ENCODE data around the gene PI4KA. TPM values are rescaled to one million over a fixed set of nuclear protein-coding genes. Genes with fewer than 3 reads are reported as not detected.
"Not testable (repeated sequence)": the region's sequence is repeated elsewhere in the genome, so short reads cannot be mapped to it uniquely, and the experiment has no call there.

The PI4KA gene
- total RNA-seq, 4 donors from 2014 or later = 69.8 to 115 (median 82.3) TPM

DNA sequence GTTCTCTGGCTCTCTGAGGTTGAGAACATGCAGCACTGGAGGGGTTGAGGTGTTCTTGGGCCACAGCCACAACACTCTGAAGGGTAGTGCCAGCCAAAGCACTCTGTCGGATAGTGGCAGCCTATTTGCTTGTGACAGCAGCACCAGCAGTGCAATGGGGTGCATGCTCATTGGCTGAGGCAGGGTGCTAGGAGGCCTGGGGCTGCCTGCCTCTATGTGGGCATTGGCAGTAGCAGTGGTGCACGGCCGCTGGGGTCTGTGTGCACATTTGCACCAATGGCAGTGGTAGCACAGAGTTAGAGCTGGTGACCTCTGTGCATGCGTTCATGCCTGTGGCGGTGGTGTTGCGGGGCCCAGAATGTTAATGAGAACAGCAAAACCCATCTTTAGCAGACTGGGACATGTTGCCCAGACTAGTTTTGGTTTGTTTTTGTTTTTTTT is 25.4 kb downstream of the PI4KA start:
- DNase-seq (ENCODE audit: extremely low spot score) = no peak
- 100% methylated on average over 1 of the region's 6 CpGs for WGBS
- intact Hi-C loops (cut with DNase I) = no loop called here
- Histone ChIP-seq H3K4me3 (no peak overlapping the region), H3K36me3 (peaks cover 11 to 66% (median 59%) of the 10 kb centered on the region in 4 donors), H3K9me3 (no peaks in the 10 kb centered on the region), H3K27me3 (no peaks in the 10 kb centered on the region), H3K27ac (replicated peaks in 1 of 4) (no peak overlapping the region), H3K4me1 (peaks cover 0 to 4% (median 0%) of the 10 kb centered on the region in 4 donors)
- TF ChIP-seq CTCF (IDR thresholded peaks at IDR 0.05) (no peak), POLR2A (IDR thresholded peaks at IDR 0.05; ENCODE audit: low read depth) (no peak), EP300 (IDR thresholded peaks at IDR 0.05) (no peak), POLR2AphosphoS5 (IDR thresholded peaks at IDR 0.05) (no peak)

DNA sequence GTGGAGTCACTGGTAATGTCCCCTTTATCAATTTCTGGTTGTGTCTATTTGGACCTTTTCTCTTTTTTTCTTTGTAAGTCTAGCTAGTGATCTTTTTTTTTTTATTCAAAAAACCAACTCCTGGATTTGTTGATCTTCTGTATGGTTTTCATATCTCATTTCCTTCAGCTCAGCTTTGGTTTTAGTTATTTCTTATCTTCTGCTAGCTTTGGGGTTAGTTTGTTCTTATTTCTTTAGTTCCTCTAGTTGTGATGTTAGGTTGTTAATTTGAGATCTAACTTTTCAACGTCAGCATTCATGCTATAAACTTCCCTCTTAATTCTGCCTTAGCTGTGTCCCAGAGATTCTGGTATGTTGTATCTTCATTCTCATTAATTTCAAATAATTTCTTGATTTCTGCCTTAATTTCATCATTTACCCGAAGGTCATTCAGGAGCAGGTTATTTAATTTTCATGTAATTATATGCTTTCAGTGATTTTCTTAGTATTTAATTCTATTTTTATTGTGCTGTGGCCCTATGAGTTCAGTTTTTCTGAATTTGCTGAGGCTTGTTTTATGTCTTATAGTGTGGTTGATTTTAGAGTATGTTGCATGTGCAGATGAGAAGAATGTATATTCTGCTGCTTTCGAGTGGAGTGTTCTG is 29.0 kb downstream of the PI4KA start:
- Histone ChIP-seq H3K36me3 (peaks cover 13 to 87% (median 77%) of the 10 kb centered on the region in 4 donors), H3K27ac (replicated peaks in 1 of 4) (no peak overlapping the region), H3K4me3 (no peak overlapping the region), H3K27me3 (no peaks in the 10 kb centered on the region), H3K4me1 (no peaks in the 10 kb centered on the region), H3K9me3 (no peaks in the 10 kb centered on the region)
- no peak for DNase-seq (ENCODE audit: extremely low spot score)
- 88% methylated on average over 3 of the region's 3 CpGs for WGBS
- intact Hi-C loops (cut with DNase I) = no loop called here
- no peak for TF ChIP-seq CTCF (IDR thresholded peaks at IDR 0.05)
- TF ChIP-seq POLR2AphosphoS5 (IDR thresholded peaks at IDR 0.05) = no peak
- no peak for TF ChIP-seq EP300 (IDR thresholded peaks at IDR 0.05)
- TF ChIP-seq POLR2A (IDR thresholded peaks at IDR 0.05; ENCODE audit: low read depth) = no peak

DNA sequence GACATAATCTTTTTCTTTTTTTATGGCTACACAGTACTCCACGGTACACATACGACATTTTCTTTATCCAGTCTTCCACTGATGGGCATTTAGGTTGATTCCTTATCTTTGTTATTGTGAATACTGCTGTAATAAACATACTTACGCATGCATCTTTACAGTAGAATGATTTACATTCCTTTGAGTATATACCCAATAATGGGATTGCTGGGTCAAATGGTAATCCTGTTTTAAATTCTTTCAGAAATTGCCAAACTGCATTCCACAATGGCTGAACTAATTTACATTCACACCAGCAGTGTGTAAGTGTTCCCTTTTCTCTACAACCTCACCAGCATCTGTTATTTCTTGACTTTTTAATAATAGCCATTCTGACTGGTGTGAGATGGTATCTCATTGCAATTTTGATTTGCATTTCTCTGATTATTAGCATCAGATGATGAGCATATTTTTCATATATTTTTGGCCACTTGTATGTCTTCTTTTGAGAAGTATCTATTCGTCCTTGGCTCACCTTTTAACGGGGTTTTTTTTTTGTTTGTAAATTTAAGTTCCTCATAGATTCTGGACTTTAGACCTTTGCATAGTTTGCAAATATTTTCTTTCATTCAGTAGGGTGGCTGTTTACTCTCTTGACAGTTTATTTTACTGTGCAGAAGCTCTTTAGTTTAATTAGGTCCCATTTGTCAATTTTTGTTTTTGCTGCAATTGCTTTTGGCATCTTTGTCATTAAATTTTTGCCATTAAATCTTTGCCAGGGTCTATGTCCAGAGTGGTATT is 32.0 kb downstream of the PI4KA start:
- H3K27ac ChIP-seq (replicated peaks in 1 of 4); intact Hi-C loops (cut with DNase I); H3K27me3 ChIP-seq; H3K4me3 ChIP-seq; DNase-seq (ENCODE audit: extremely low spot score); H3K9me3 ChIP-seq; H3K4me1 ChIP-seq: not testable (repeated sequence)
- 94% methylated on average over 5 of the region's 5 CpGs for WGBS
- peaks cover 28 to 88% (median 72%) of the 10 kb centered on the region in 4 donors for H3K36me3 ChIP-seq

GRCh38 chr22:20825624-20826023 is 33.0 kb downstream of the PI4KA start:
- TF ChIP-seq POLR2AphosphoS5 (IDR thresholded peaks at IDR 0.05) (no peak), CTCF (IDR thresholded peaks at IDR 0.05) (no peak), POLR2A (IDR thresholded peaks at IDR 0.05; ENCODE audit: low read depth) (no peak), EP300 (IDR thresholded peaks at IDR 0.05) (no peak)
- no peaks in the 10 kb centered on the region for H3K4me1 ChIP-seq
- 95% methylated on average over 6 of the region's 6 CpGs for WGBS
- no peak for DNase-seq (ENCODE audit: extremely low spot score)
- H3K4me3 ChIP-seq = no peak overlapping the region
- no peaks in the 10 kb centered on the region for H3K9me3 ChIP-seq
- H3K27ac ChIP-seq (replicated peaks in 1 of 4) = no peak overlapping the region
- intact Hi-C loops (cut with DNase I) = no loop called here
- H3K27me3 ChIP-seq = no peaks in the 10 kb centered on the region
- peaks cover 28 to 88% (median 69%) of the 10 kb centered on the region in 4 donors for H3K36me3 ChIP-seq

GRCh38 chr22:20825216-20825615 is 33.4 kb downstream of the PI4KA start:
- intact Hi-C loops (cut with DNase I); H3K4me3 ChIP-seq; H3K4me1 ChIP-seq; H3K27me3 ChIP-seq; H3K27ac ChIP-seq (replicated peaks in 1 of 4); H3K9me3 ChIP-seq; DNase-seq (ENCODE audit: extremely low spot score): not testable (repeated sequence)
- WGBS = 94% methylated on average over 4 of the region's 4 CpGs
- peaks cover 28 to 88% (median 68%) of the 10 kb centered on the region in 4 donors for H3K36me3 ChIP-seq

Data from esophagus muscularis mucosa (tissue), 4 donors.